Medulla oblongata (tissue), 1 donor: ENCODE data around the gene HDAC8.

Experiments used
- DNase-seq: peaks from one replicate; pipeline ENCODE4 v3.0.0-alpha.2; 2015; ENCODE audit errors: extremely low spot score

Gene HDAC8

DNA sequence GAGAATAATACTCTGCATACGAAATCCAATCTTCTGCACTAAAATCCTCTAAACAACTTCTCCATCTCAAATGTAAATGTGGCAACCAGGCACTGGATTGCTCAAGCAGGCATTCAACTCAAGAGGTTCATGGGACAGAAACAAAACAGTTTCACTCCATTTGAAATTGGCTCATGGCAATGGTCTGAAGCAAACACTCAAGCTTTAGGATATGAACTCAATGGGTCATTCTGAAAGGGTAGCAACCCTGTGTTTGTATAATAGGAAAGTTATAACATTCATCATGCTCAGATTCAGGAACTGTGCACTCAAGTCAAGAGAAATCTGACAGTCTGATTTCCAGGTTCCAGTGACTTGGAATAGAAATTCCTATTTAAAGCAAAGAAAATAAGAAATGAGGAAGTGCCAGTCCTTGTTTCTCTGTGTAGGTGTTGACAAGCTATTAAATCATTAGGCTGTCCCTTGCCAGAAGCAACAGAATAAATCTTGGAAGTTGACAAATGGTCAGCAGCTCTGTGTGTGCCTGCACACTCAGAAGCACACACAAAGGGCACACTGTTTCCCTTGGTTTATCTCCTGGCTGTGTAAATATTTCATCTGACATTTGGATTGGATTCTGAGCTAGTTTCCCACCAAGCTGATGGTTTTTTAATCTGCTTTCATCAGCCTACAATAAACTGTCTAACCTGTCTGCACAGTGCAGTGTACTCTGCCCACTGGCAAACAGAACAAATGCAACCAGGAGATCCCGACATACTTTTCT is 191.0 kb downstream of the HDAC8 start:
- peak; percentile 34 for DNase-seq

DNA sequence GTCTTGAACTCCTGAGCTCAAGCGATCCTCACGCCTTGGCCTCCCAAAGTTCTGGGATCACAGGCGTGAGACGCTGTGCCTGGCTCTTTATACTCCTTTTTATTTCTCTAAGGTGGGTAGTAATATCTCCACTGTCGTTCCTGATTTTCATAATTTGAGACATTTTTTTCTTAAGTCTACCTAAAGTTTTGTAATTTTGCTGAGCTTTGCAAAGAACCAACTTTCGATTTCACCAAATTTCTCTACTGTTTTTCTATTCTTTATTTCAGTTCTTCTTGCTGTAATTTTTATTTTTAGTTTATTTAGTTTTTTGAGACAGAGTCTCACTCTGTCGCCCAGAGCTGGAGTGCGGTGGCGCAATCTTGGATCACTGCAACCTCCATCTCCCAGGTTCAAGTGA is 196.5 kb downstream of the HDAC8 start:
- DNase-seq: no peak

DNA sequence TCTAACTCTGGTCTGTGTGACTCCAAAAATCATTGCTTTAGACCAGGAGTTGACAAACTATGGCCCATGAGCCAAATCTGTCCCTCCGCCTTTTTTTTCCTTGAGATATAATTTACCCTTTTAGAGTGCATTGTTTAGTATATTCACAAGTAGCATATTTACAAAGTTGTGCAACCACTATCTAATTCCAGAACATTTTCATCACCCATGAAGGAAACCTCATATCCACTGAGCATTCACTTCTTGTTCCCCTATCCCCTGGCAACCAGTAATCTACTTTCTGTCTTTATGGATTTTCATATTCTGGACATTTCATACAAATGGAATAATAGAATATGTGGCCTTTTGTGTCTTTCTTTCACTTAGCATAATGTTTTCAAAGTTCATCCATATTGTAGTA is 199.5 kb downstream of the HDAC8 start:
- no peak for DNase-seq

DNA sequence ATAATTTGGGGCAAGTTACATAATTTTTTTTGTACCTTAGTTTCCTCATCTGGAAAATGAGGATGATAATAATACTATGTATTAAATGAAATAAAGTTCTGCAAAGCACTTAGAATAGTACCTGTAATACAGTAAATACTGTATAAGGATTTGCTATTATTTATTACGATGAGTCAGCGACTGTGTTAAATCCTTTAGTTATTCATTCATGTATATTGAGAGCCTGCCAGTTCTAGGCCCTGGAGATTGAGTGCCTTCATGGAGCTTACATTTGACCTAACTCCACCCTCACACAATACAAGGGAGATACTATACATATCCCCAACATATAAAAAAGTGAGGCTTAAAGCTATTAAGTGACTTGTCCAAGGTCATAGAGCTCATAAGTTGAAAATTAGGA is 199.9 kb downstream of the HDAC8 start:
- DNase-seq: no peak

DNA sequence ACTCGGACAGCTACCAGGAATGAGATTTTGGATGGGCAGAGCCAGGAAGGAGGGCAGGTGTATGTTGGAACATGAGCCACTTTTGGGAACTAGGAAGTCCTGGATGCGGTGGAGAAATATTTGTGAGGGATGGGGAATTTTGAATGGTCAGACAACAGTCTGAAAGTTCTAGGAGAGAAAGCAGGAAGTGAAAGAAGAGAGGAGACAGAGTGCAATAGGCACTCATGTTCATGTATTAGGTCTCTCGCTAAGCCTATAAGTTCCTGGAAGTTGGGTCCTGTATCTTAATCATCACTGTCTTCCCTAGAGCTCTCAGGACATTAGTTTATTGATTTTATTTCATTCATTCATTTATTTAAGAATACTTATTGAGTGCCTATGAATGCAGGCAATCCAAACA is 201.2 kb downstream of the HDAC8 start:
- DNase-seq: no peak

DNA sequence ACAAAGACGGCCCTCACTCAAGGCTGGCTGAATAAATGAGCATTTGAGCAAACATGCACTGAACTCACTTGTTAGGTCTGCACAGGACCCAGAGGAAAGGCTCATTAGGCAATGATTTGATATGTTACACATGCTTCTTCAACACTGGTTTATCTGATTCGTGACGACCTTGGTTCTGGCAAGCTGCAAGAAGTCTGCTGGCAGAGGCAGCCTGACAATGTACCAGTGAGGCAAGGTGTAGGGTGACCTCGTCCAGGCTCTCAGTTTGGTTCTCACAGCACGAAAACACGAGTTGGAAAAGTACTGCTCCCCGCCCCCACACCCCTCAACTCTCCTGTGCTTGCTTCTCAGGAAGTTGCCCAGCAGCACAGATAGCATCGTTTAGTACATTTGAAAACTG is 203.8 kb downstream of the HDAC8 start:
- no peak for DNase-seq

DNA sequence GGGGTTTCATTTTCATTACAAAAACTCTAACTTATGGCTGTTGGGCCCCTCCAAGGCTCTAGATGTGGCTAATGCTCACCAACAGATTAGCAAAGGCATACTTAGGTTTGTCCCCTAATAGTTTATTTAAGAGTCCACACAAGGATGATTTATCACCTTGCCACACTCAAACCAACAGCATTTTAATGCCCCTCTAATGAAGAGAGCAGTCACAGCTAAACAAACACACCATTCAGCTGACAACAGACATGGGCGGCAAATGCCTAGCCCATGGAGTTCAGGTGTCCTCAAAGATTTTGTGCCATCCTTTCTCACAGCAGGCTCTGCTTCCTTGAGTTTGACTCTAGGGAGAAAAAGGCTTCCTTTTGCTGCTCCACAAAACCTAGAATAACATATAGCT is 205.1 kb downstream of the HDAC8 start:
- DNase-seq: no peak

DNA sequence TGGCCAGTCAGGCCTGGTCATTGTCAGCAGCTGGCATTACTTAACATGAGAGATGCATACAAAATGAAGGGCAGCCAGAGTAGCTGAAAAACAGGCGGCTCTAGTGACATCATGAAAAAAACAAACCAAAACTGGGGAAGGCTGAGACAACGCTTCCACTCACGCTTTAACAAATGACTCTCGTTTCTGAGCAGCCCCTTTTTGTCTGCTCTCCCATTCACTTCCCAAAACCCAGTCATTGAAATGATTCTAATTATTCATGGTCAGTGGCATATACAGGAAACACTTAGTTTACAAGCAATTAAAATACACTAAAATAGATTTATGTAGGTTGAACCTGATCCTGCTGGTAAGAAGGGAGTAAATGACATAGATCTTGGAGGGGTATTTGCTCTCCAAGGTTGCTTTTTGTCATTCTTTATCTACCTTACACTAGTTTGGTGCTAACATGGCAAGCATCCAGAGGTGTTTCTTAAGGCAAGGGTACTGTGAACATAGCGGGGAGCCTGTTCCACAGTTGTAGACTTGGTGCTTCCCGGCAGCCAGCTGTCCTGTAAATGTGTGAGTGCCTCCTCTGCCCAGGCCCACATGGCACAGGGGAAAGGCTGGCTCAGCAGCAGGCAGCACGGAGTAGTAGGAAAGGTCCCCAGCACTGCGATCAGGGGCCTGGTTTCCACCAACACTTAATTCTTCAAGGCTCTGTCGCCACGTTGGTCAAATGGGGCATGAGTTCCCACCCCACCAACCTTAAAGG is 205.8 kb downstream of the HDAC8 start:
- peak; percentile 11 for DNase-seq

DNA sequence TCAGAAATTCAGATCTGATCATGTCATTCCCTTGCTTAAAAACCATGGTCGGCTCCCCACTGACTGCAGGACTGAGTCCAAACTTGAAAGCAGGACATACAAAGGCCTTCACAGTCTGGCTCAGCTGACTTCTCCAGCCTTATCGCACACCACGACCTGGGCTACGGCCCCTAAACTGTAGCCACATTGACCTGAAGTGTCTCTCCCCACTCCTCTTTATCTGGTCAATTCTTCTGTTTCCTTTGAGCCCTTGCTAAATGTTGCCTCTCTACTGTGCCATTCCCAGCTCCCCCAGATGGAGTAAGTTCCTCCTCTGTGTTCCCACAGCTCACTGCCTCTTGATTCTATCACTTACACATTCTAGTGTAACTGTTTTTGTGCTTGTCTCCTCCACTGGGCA is 206.5 kb downstream of the HDAC8 start:
- no peak for DNase-seq

DNA sequence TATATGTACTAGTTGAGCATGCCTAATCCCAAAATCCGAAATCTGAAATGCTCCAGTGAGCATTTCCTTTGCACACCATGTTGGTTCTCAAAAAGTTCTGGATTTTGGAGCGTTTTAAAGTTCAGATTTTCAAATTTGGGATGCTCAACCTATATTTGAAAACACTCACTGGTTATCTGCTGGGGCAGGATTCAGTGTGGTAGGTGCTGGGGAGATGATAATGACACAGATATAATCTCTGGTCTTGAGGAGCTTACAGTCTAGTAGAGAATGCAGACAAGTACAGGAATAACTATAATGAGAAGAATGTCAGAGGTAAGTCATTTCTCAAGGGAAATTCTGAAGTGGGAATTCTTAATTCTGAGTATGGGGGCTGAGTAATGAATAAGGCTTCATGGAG is 207.5 kb downstream of the HDAC8 start:
- DNase-seq: no peak

DNA sequence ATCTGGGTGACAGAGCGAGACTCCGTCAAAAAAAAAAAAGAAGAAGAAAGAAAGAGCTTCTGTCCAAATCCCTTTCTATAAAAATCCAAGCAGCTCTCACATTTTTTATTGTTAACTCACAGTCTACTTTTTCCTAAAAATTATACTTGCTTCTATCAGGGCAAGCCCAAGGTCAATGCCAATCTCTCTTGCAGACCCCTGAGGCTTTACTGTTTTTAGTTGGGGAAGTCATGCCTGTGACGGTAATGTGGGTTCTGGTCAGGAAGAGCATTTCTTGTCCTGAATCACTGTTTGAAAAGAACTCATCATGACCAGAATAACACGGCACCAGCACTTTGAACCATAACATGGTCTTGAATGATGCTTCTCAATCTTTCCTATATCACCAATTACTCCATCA is 212.3 kb downstream of the HDAC8 start:
- no peak for DNase-seq

DNA sequence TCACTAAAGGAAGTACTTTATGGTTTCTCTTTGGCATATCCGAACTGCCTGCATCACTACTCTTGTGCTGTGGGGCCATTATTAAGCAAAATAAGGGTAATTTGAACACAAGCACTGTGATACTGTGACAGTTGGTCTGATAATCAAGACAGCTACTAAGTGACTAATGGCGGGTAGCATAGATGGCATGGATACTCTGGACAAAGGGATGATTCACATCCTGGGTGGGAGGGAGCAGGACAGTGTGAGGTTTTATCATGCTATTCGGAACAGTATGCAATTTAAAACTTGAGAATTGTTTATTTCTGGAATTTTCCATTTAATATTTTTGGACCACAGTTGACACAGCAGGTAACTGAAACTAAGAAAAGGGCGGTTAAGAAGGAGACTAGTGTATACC is 214.3 kb downstream of the HDAC8 start:
- DNase-seq: peak; percentile 13

DNA sequence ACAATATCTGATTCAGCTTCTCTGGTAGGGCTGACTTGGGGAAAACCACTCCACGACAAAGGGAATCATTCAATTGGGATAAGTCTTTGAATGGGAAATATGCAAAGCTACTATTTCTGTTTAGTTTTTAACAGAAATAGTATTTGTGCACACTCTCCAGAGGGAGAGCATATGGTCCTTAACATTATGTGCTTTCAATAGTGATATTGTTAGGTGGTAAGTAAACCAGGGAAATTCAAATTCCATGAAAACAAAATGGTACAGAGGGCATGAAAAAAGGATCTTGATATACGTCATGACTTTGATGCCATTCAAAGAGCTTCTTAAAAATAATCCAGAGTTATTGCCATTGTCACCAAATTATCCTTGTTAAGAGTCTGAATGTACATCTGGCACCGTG is 219.9 kb downstream of the HDAC8 start:
- DNase-seq: no peak

DNA sequence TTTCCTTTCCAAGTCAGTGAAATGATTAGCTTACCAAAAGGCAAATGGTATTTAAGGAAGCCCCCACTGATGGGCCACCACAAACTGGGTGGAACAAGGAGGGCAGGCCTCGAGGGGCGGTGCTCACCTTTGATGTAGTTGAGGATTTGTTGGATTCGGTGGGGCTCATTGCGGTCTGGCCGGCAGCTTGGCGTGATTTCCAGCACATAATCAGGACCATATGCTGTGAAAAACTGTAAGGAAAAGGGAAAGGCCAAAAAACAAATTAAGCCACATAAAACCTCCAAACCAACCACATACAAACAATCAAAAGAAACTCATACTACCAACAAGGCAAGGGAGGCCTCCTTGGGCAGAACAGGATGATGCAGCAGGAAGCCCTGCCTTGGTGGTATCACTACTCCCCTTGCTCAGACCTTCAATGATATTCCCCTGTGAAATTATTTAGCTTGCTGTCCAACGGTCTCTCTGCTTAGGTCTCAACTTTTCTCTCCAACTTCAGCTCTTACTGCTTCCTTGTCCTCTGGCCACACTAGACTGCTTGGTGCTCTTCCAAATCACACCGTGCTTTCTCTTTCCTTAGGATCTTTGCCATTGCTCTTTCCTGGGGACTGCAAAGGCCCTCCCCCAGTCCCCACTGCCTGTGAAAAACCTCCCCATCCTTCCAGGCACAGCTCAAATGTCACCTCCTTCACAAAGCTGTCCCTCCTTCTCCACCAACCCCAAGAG is 220.9 kb downstream of the HDAC8 start:
- peak; percentile 2 for DNase-seq

DNA sequence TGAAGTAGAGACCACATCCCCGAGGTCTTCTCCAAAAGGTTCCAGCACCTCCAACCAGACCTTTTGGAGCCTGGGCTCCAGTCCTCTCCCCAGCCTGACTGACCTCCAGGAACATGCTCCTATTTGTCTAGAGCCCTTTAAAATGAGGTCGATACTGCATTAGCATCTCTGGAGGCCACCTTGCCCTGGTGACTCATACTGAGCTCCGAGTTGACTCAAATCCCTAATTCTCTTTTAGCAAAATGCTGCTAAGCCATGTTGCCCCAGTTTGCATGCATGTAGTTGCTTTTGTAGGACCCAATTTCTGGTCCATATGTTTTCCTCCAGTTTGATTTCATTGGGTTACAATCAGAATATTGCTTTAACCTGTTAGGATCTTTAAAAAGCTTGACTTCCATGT is 223.5 kb downstream of the HDAC8 start:
- no peak for DNase-seq

DNA sequence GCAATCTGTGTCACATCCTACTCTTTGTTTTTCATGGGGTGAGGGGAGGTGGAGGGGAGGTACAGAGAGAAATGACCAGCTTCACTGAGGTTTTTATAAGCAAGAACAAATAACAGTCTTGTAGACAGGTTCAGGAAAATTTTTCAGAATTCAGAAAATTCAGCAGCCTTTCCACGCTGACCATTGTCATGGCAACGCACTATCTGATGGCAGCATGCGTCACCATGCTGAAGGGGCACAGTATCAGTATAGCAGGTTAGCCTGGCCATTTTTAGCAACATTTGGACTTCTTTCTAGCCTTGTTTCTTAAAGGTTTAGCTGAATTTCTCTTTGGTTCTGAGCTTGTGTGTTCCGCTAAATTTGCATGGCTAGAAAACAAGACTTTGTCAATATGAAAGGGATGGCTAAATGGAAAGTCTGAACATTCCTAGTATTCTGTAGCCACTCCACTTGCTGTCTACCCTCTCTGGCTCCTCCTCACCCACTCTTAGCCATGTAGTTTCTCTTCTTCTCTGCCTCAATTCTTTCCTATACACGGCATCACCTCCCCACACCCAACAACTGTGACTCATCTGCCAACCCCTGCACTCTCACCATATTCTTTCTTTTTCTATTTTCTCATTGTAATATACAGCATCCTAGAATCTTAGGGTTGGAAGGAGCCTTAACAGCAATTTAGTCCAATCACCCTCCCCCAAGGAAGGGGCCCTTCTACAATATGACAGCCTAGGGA is 224.2 kb downstream of the HDAC8 start:
- DNase-seq: no peak

DNA sequence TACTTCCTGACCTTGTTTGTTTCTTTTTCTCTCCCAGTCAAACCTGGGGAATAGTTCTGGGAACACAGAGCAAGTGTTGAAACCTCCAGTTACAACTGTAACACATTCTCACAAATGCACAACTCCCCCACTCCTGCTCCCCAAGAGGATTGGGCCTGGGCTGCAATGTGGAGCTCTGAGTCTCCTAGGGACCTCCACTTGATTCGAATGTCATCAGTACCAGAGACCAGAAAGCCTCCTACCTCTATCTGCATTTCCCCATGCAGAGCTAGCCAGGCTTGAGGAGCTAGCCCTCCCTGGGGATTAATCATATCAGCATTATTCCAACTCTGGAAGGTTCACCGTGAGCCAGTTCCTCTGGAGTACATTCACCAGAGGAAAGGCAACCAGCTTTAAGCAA is 225.3 kb downstream of the HDAC8 start:
- DNase-seq: no peak

DNA sequence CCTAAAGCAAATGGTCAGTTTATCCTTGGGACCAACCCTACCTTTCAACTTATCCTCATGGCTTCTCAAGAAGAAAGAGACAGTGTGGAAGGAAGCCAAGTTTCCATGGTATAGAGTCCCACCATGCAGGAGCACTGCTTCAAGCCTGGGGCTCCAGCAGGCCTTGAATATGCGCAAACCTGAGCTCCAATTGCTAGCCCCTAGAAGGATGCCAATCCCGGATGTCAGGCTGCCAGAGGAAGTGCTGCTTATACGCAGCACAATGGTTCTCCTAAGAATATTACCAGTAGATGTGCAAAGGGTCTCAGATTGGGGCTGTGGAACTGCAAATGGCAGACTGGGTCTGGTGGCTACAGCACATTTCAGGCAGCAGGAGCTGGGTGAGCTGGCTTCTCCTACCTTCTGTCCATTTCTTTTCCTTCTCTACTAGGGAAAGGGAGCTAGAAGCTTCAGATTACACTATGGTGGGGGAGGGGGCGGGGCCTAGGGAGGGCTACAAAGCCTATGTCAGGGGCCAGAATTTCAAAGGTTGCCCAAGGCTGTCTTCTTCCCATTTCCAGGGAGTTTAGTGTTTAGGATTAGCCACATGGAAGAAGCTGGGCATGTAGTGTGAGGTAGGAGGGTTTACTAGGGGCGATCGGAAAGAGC is 226.2 kb downstream of the HDAC8 start:
- no peak for DNase-seq

DNA sequence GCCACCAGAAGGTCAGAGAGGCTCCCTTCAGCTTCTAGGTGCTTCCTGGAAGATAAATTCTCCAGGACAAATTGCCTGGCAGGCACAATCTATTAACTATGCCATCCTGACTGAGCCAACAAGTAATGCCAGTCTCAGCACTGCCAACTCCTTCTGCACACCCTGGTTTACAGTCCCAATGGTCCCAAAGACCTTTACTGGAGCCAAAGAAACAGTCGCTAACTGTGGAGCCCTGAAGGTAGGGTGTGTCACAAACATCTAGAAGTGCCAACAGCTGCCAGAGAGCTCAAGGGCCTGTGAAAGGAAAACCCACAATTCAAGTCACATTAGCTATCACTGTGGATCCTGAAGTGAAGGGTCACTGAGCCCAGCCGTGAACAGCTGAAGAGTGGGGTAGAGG is 232.0 kb downstream of the HDAC8 start:
- DNase-seq: no peak

DNA sequence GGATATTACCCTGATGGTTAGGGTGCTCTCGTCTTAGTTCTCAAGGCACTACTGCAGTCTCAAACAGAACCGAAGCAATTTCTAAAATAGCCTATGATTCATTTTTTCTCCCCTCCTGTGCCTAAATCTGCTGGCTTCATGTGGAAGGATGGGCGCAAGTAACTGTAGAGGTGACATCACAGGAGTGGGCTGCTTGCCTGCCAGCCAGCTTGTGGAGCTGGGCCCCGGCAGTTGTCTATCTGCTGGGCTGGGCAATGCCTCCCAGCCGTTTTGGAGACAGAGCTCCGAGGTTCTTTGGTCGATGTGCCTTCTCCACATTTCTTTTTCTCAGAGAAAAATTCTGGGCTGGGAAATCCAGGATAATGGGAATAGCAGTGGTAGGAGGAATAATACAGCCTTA is 232.6 kb downstream of the HDAC8 start:
- DNase-seq: no peak

DNA sequence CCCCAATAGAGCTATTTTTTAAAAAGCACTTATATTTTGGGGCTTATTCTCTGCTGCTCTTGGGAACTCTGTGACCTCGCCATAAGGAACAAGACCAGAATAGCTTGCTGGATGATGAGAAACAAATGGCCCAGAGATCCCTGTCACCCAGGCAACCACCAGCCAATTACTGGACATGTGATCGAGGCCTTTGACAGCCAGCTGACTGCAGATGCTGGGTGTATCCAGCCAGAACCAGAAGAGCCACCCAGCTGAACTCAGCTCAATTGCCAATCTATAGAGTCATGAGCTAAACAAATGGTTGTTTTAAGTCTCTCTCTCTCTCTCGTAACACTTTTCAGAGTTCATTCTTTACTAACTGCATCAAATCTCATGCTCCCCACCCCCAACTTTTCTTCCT is 242.5 kb downstream of the HDAC8 start:
- DNase-seq: no peak
